HG02885 (cell line): ENCODE measurements around the gene GRM3.

Source experiments
- ATAC-seq: cut with Tn5 transposase; IDR thresholded peaks from one replicate; pipeline ENCODE4 v1.9.1; 2021; ENCODE audit warnings: mild to moderate bottlenecking; ENCODE audit not compliant: unreplicated experiment, poor library complexity

Gene GRM3

DNA sequence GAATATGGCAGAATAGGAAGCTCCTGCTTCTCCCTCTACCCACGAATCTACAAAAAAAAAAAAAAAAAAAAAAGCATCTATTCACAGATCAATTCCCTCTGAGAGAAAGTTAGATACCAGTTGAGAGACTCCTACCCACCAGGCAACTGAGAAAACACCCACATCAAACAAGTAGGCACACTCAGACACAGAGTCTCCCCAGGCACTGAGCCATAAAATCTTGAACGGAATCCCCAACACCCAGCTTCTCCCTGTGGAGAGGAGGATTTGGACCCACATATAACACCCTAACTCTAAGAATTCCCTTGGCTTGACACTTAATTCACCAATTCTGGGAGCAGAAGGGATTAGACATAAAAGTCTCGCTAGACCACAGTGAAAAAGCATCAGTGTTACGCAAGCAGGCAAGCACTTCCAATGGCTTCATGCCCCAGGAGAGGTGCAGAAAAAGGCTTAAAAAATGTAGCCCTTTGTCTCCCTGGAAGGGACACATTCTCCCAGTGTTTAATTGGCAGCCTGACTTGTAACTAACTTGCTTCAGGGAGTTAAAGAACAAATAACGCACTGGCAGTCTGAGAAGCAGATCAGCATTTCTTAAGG lies 223.6 kb downstream of the GRM3 start:
- no peak for ATAC-seq

DNA sequence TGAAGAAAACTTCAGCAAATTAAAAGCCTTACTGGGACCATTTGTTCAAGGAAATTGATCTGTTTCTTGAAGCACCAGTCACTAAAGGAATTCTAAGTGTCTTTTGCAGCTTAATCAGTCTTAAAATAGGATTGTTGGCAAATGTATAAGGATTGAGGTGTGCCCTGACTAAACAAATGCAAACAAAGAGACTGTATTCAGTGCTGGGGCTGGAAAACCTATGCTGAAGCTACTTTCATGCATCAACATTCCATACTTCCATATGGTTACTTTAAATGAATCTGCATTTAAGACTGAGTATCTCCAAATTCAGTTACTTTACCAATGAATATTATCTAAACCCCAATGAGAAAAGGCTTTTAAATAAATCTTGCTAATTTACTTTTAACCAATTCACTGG lies 232.4 kb downstream of the GRM3 start:
- ATAC-seq: no peak

DNA sequence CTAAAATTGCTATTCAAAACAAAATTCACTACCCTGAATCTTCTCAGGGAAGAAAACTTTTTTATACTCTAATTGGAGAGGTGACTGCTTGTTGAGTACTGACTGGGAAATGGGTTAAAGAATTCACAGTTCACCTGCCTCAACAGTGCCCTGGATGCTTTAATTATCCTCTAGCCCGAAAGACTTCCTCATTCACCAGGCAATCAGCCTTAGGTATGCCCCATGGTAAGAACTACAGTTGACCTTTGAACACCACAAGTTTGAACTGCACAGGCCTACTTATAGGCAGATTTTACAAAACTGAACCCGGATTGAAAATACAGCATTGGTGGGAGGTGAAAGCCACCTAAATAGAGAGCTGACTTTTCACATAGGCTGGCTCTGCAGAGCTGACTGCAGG lies 240.4 kb downstream of the GRM3 start:
- ATAC-seq: no peak

DNA sequence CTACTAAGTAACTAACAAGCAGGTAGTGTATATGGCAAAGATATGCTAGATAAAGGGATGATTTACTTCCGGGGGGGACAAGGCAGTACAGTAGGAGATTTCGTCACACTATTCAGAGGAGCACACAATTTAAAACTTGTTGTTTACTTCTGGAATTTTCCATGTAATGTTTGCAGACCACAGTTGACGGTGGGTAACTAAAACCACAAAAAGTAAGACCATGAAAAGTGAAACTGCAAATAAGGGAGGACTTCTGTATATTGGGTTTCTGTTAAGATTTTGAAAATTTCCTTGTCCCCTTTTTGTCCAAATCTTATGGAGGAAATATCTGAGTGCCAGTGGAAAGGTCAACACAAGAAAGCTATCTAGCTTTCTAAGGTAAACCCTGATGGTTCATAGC lies 245.8 kb downstream of the GRM3 start:
- peak; percentile 72 for ATAC-seq

DNA sequence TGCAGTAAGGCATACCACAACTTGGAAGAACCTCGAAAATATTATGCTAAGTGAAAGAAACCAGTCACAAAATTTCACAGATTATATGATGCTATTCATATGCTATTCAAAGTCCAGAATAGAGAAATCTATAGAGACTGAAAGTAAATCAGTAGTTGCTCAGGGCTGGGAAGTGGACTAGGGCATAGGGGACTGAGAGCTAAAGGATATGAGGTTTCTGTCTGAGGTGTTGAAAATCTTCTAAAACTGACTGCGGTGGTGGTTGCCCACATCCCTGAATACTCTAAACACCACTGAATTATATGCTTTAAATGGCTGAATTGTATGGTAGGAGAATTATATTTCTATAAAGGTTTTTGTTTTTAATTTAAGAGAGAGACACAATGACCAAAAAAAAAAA lies 254.5 kb downstream of the GRM3 start:
- ATAC-seq: no peak

DNA sequence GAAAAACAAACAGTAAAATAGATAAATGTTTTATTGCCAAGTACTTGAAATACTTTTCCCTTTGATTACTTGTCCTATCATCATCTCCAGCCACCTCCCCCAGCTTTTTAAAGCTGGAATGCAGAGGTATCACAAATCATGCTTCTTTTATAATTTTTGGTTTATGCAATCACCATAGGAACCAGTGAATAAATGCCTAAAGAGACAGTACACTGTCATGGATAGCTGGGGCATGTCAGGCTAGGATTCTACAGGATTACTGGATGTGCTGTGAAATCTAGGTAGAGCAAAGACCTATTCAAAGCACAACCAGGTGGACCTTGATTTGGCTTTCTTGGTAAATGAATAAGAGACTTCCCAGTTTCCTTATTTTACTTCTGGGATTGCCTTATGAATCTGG lies 257.2 kb downstream of the GRM3 start:
- ATAC-seq: no peak

DNA sequence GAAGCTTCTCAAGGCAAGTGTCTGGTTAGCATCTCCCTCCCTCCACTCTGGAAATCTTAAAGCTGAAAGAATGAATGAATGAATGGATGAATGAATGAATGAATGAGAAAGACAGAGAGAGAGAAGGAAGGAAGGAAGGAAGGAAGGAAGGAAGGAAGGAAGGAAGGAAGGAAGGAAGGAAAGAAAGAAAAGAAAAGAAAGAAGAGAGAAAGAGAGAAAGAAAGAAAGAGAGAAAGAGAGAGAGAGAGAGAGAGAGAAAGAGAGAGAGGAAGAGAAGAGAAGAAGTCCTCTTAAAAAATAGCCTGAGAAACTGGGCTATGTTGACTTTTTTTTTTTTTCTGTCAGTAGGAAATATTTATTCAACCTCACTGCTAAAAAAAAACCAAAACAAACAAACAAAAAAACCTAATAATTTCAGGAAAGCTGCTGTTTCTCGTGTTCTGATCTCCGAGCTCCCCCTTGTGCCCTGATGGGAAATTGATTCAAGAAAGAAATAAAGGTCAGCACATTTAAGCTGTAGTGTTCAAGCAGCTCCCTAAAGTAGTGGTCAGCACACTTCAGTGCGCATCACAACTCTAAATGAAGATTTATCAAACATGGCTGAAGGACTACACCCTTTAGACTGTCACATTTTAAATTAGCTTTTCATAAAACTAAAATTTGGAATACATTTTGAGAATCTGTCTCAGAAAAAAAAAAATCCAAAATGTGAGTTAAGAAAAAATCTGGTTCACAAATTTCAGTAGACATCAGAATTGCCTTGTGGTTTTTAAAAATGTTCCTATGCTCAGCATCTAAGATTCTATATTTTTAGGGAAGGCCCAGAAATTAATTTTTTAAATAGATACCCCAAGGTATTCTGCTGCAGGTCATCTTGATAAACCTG lies 261.5 kb downstream of the GRM3 start:
- ATAC-seq: peak; percentile 71

DNA sequence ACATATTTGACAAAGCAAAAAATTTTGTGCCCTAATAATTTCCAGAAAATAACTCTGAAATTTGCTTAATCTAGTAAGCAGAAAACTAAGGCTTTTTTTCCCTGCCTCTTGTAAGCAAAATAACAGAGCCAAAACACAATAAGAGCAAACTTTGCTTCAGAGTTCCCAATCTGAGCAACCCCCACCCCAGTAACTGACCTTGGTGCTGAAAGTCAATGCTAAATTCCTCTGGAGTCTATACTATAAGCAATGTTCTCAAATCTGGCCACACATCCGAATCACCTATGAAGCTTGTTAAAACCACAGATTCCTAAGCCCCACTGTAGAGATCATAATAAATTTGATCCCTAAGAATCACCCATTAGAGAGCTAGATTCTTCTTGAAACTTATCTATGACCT lies 265.2 kb downstream of the GRM3 start:
- no peak for ATAC-seq

DNA sequence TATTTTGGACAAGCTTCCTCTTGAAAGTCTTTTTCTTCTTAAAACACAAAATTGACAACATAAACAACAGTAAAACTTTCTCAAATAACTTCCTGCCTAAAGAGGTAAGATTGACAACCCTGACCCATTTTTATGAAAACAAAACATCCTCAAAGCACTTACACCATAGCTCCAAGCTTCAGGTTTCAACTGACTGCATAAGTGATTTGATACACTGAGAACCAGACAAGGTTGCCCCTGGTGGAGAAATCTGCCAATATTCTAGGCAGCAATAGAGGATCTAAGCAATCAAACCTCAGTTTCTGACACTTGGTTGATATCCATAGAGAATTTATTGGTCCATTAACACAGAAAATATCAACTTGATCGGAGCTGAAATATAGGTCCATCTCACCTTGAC lies 267.9 kb downstream of the GRM3 start:
- peak; percentile 47 for ATAC-seq

DNA sequence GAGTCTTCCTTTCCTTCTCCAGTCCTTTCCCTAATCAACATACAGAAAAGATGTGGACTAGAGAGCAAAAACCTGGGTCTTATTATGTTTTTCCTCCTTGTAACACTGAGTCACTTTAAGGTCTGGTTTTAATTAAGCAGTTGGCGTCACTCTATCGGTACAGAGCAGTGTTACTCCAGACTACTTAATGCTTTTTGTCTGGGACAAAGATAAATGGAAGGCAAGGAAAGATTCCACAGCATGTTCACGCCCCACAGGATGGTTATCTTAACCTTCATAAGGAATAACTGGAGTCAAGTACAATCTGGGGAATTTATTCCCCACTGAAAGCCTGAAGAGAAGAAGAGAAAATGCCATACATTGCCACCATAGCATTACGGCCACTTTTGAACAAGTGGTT lies 270.0 kb downstream of the GRM3 start:
- no peak for ATAC-seq
